BJ (cell line): ENCODE results near the gene C17orf114.

Source experiments
- CTCF ChIA-PET: fragments of 350-600 bp; formaldehyde crosslinking; extraction: SDS; loops from one replicate; lab custom pipeline; 2021; ENCODE audit warnings: antibody characterized with exemption, inconsistent platforms; lab: Yijun Ruan, JAX
- POLR2A ChIA-PET: fragments of 300-600 bp; sonication (Branson Sonifier 250); formaldehyde crosslinking; extraction: SDS; loops from one replicate; lab custom pipeline; 2021; ENCODE audit warnings: antibody characterized with exemption; lab: Charles Lee
- DNase-seq: peaks from one replicate; pipeline ENCODE4 v3.0.0-alpha.2; 2011; ENCODE audit warnings: low read depth
- H3K27me3 ChIP-seq: 2 replicates; pipeline ENCODE4 v1.6.0; 2011; ENCODE audit warnings: low read length; ENCODE audit not compliant: control insufficient read depth, insufficient read depth
- H3K36me3 ChIP-seq: 2 replicates; pipeline ENCODE4 v1.5.1; 2011; ENCODE audit warnings: low read length; ENCODE audit not compliant: control insufficient read depth, insufficient read depth
- H3K4me3 ChIP-seq: 2 replicates; pipeline ENCODE4 v1.5.1; 2011; ENCODE audit warnings: low read depth, mild to moderate bottlenecking, control low read depth, low read length
- CTCF ChIP-seq: IDR thresholded peaks from 2 replicates; pipeline ENCODE4 v1.5.1; 2011; ENCODE audit warnings: low read depth, mild to moderate bottlenecking, control low read depth, inconsistent platforms, low read length, moderate library complexity; ENCODE audit not compliant: insufficient read depth

The C17orf114 gene

DNA sequence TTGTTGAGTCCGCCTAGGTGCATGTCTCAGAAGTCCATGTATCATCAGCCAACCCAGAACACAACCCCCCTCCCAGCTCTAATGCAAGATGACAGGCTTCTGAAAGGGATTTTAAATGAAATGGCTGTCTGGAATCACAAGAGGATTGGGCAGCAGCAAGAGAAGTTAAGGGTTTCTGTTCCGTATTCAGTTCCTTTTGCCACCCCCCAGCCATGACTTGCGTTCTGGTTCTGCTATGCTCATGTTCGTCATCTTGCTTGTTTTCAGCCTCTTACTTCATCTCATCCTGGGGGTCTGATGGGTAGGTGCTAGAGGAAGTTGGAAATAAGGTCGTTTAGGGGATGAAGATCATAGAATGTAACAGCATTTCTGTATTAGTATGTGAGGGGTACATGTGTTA lies 43.0 kb upstream of the C17orf114 start:
- ChIA-PET POLR2A (no interaction called here), CTCF (no interaction called here)
- H3K4me3 ChIP-seq, result no peak overlapping the region
- TF ChIP-seq CTCF, result no peak
- no peaks in the 10 kb centered on the region for H3K27me3 ChIP-seq
- H3K36me3 ChIP-seq, result peaks cover 2% of the 10 kb centered on the region
- no peak for DNase-seq

- peaks cover 2% of the 10 kb centered on the region for H3K36me3 ChIP-seq
- ChIA-PET CTCF (interaction anchor here (0.9 kb wide), 1 partner anchor 38 kb away, joined by 5 read pairs; no protein-coding TSS in a partner anchor), POLR2A (no interaction called here)
Measured at GRCh38 chr17:4843321-4844000, 41.3 kb upstream of the C17orf114 start.

GRCh38 chr17:4842376-4842775 lies 40.2 kb upstream of the C17orf114 start:
- TF ChIP-seq CTCF, result no peak
- H3K36me3 ChIP-seq, result peaks cover 2% of the 10 kb centered on the region
- ChIA-PET CTCF (no interaction called here), POLR2A (no interaction called here)
- H3K4me3 ChIP-seq, result no peak overlapping the region
- no peak for DNase-seq
- H3K27me3 ChIP-seq, result no peaks in the 10 kb centered on the region

More at GRCh38 chr17:4843321-4844000, 41.3 kb upstream of the C17orf114 start:
- Histone ChIP-seq H3K4me3 (no peak overlapping the region), H3K27me3 (no peaks in the 10 kb centered on the region)
- no peak for DNase-seq
- no peak for TF ChIP-seq CTCF

DNA sequence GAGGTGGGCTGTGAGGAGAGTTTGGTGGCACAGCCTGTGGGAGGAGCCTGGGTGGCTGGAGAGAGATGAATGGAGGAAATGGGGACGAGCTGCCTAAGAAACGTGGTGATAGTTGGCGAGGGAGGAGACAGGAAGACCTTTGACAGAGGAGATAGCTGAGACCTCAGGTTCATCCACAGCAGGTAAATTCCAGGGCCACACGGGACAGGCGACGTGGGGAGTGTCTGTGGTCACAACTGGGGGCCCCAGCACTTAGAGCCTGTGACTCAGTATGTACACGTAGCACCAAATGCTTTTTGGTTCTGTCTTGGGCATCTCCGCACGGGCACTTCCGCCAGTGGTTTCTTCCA lies 38.7 kb upstream of the C17orf114 start:
- no peak for TF ChIP-seq CTCF
- POLR2A ChIA-PET, result no interaction called here
- Histone ChIP-seq H3K27me3 (no peaks in the 10 kb centered on the region), H3K36me3 (peaks cover 2% of the 10 kb centered on the region), H3K4me3 (no peak overlapping the region)
- no peak for DNase-seq
- CTCF ChIA-PET, result interaction anchor here (1.0 kb wide), 1 partner anchor 115 kb away, joined by 5 read pairs; no protein-coding TSS in a partner anchor

- POLR2A ChIA-PET, result no interaction called here
- H3K4me3 ChIP-seq, result no peak overlapping the region
- CTCF ChIA-PET, result interaction anchor here (1.0 kb wide), 1 partner anchor 115 kb away, joined by 5 read pairs; no protein-coding TSS in a partner anchor
- peaks cover 2% of the 10 kb centered on the region for H3K36me3 ChIP-seq
- DNase-seq, result no peak
- H3K27me3 ChIP-seq, result no peaks in the 10 kb centered on the region
- TF ChIP-seq CTCF, result no peak
Measured at GRCh38 chr17:4839965-4840892, 38.1 kb upstream of the C17orf114 start.
